GM23338 (cell line): ENCODE data around the gene SPIRE1. TPM values are rescaled to one million over a fixed set of nuclear protein-coding genes. Genes with fewer than 3 reads are reported as not detected.

Experiments used
- ATAC-seq: fragments of 200-7000 bp; cut with Tn5 transposase; 3 replicates; pipeline ENCODE4 v1.9.1; 2020
- DNase-seq: peaks from one replicate; pipeline ENCODE4 v3.0.0-alpha.2; 2015; ENCODE audit warnings: low spot score
- H2AFZ ChIP-seq: fragments of 200-600 bp; sonication (generic); 2 replicates; pipeline ENCODE4 v1.8.0; 2016; ENCODE audit warnings: antibody characterized with exemption, mild to moderate bottlenecking, moderate library complexity
- H3F3A ChIP-seq: fragments of 200-600 bp; sonication (generic); replicated peaks from 2 replicates; pipeline ENCODE4 v1.8.0; 2017; ENCODE audit warnings: antibody characterized with exemption, mixed run types, low read depth
- H3K27ac ChIP-seq: fragments of 200-600 bp; sonication (generic); 2 replicates; pipeline ENCODE4 v1.6.1; 2016; ENCODE audit warnings: low read depth
- H3K27me3 ChIP-seq: fragments of 200-600 bp; sonication (generic); 2 replicates; pipeline ENCODE4 v1.8.0; 2016; ENCODE audit warnings: mild to moderate bottlenecking, mixed run types, moderate library complexity; ENCODE audit not compliant: insufficient read depth
- H3K36me3 ChIP-seq: fragments of 200-600 bp; sonication (generic); 2 replicates; pipeline ENCODE4 v1.8.0; 2016; ENCODE audit warnings: mild to moderate bottlenecking; ENCODE audit not compliant: insufficient read depth
- H3K4me1 ChIP-seq: fragments of 200-600 bp; sonication (generic); 2 replicates; pipeline ENCODE4 v1.8.0; 2016; ENCODE audit warnings: mild to moderate bottlenecking, moderate library complexity; ENCODE audit not compliant: insufficient read depth
- H3K4me2 ChIP-seq: fragments of 200-600 bp; sonication (generic); 2 replicates; pipeline ENCODE4 v1.7.1; 2017; ENCODE audit warnings: mixed run types
- H3K4me3 ChIP-seq: fragments of 200-600 bp; sonication (generic); 2 replicates; pipeline ENCODE4 v1.6.1; 2016; ENCODE audit warnings: mixed run types
- H3K79me2 ChIP-seq: fragments of 200-600 bp; sonication (generic); replicated peaks from 2 replicates; pipeline ENCODE4 v1.8.0; 2017; ENCODE audit warnings: mild to moderate bottlenecking; ENCODE audit not compliant: insufficient read depth
- H3K9me2 ChIP-seq: fragments of 200-600 bp; sonication (generic); 2 replicates; pipeline ENCODE4 v1.8.0; 2017; ENCODE audit not compliant: insufficient read depth
- H4K20me1 ChIP-seq: fragments of 200-600 bp; sonication (generic); replicated peaks from 2 replicates; pipeline ENCODE4 v1.8.0; 2017; ENCODE audit warnings: mild to moderate bottlenecking; ENCODE audit not compliant: insufficient read depth
- H3K27ac Mint-ChIP-seq: 2 replicates; pipeline ENCODE4 v1.8.0; 2020; ENCODE audit warnings: inconsistent platforms, mild to moderate bottlenecking, moderate library complexity, mixed read lengths
- H3K27me3 Mint-ChIP-seq: 3 replicates; pipeline ENCODE4 v1.8.0; 2022; ENCODE audit warnings: low read depth, mild to moderate bottlenecking, moderate library complexity, mixed read lengths, inconsistent platforms; ENCODE audit not compliant: insufficient read depth, poor library complexity
- H3K36me3 Mint-ChIP-seq: 3 replicates; pipeline ENCODE4 v1.8.0; 2021; ENCODE audit warnings: low read depth, mild to moderate bottlenecking, inconsistent platforms, moderate library complexity, mixed read lengths
- H3K4me1 Mint-ChIP-seq: 3 replicates; pipeline ENCODE4 v1.8.0; 2020; ENCODE audit warnings: mild to moderate bottlenecking, inconsistent platforms, mixed read lengths
- H3K4me3 Mint-ChIP-seq: 3 replicates; pipeline ENCODE4 v1.8.0; 2021; ENCODE audit warnings: moderate library complexity, mild to moderate bottlenecking, inconsistent platforms, mixed read lengths
- H3K9me3 Mint-ChIP-seq: 3 replicates; pipeline ENCODE4 v1.8.0; 2020; ENCODE audit warnings: moderate library complexity, mild to moderate bottlenecking, inconsistent platforms, mixed read lengths
- CTCF ChIP-seq, 2 experiments: fragments of 200-600 bp in 1 of 2; sonication (generic) in 1 of 2; conservative IDR thresholded peaks; 2 replicates each; pipeline versions ENCODE4 v1.5.1 to v1.6.1; 2016 to 2017; ENCODE audit warnings: antibody characterized with exemption in 2 of 2, low read depth in 2 of 2, mild to moderate bottlenecking in 2 of 2, moderate library complexity in 1 of 2
- ETS1 ChIP-seq: IDR thresholded peaks from 2 replicates; pipeline ENCODE4 v1.6.1; 2016; ENCODE audit warnings: antibody characterized with exemption
- EZH2 ChIP-seq: fragments of 200-600 bp; sonication (generic); IDR thresholded peaks from one replicate; pipeline ENCODE4 v1.8.0; 2017; ENCODE audit warnings: antibody characterized with exemption, mild to moderate bottlenecking, low read depth; ENCODE audit not compliant: unreplicated experiment
- EZH2phosphoT487 ChIP-seq: fragments of 200-600 bp; sonication (generic); IDR thresholded peaks from one replicate; pipeline ENCODE4 v1.8.1; 2018; ENCODE audit warnings: antibody characterized with exemption; ENCODE audit not compliant: unreplicated experiment
- NANOG ChIP-seq: IDR thresholded peaks from 2 replicates; pipeline ENCODE4 v1.6.1; 2016; ENCODE audit warnings: antibody characterized with exemption, borderline replicate concordance
- STAT1 ChIP-seq: IDR thresholded peaks from one replicate; pipeline ENCODE4 v1.6.1; 2016; ENCODE audit warnings: antibody characterized with exemption; ENCODE audit not compliant: unreplicated experiment
- ZNF114 ChIP-seq: fragments of 250-450 bp; sonication (Bioruptor Pico); IDR thresholded peaks from 2 replicates; pipeline ENCODE4 v1.5.0; 2020; ENCODE audit warnings: mild to moderate bottlenecking, moderate library complexity
- polyA plus RNA-seq: library from polyadenylated mRNA; unstranded; fragments of >200 nt; fragmentation: Nextera tagmentation; extraction: Ambion mirVana; gene quantifications from 2 replicates; pipeline ENCODE4 v1.2.1, GENCODE V29; 2016
- total RNA-seq: library from RNA; depleted of rRNA; stranded (reverse); fragments of >200 nt; shearing (Covaris generic); gene quantifications from 2 replicates; pipeline ENCODE4 v1.2.3, GENCODE V29; 2014

The SPIRE1 gene
- total and polyA plus RNA-seq, 2 experiments from 2014 or later: 2.9 to 15.5 TPM

- Histone ChIP-seq H3K27me3 (peaks cover 34% of the 10 kb centered on the region), H2AFZ (no peak overlapping the region), H3K79me2 (peaks cover 18% of the 10 kb centered on the region), H3K27ac (no peak overlapping the region), H3K4me3 (no peak overlapping the region), H3K4me1 (peaks cover 15% of the 10 kb centered on the region), H4K20me1 (no peaks in the 10 kb centered on the region), H3K4me2 (no peak overlapping the region), H3K36me3 (no peaks in the 10 kb centered on the region), H3F3A (0 out of 2 replicates have a peak, but pooled peaks cover 10% of the 10 kb centered on the region), H3K9me2 (no peaks in the 10 kb centered on the region)
- H3K4me1 Mint-ChIP-seq: peaks cover 13% of the 10 kb centered on the region
- no peak overlapping the region for H3K27ac Mint-ChIP-seq
- peaks cover 3% of the 10 kb centered on the region; the same call in 1 of the 3 replicates for H3K36me3 Mint-ChIP-seq
- ATAC-seq (no peak), DNase-seq (no peak)
- peaks cover 34% of the 10 kb centered on the region for H3K27me3 Mint-ChIP-seq
- no peaks in the 10 kb centered on the region for H3K9me3 Mint-ChIP-seq
- H3K4me3 Mint-ChIP-seq: no peak overlapping the region
- TF ChIP-seq STAT1 (no peak), EZH2phosphoT487 (no peak)
Observed at GRCh38 chr18:12409469-12409868, 248.4 kb downstream of the SPIRE1 start.

- TF ChIP-seq ZNF114 (CRISPR knock-in tag) (no peak), NANOG (no peak), STAT1 (no peak), CTCF (conservative IDR thresholded peaks at IDR 0.05; ENCODE audit: low read depth in 2 of 2) (no peak), EZH2 (no peak), ETS1 (no peak)
- Histone ChIP-seq H3K9me2 (no peaks in the 10 kb centered on the region), H3K4me2 (peak overlapping the region; percentile 91), H2AFZ (peak overlapping the region; percentile 94), H4K20me1 (no peaks in the 10 kb centered on the region), H3K27me3 (peaks cover 34% of the 10 kb centered on the region), H3K4me3 (peak overlapping the region; percentile 72), H3K27ac (no peak overlapping the region), H3K4me1 (peaks cover 15% of the 10 kb centered on the region), H3F3A (0 out of 2 replicates have a peak, but pooled peaks cover 10% of the 10 kb centered on the region), H3K36me3 (no peaks in the 10 kb centered on the region), H3K79me2 (peaks cover 18% of the 10 kb centered on the region)
- DNase-seq (no peak), ATAC-seq (no peak)
- peaks cover 3% of the 10 kb centered on the region; the same call in 1 of the 3 replicates for H3K36me3 Mint-ChIP-seq
- H3K27me3 Mint-ChIP-seq: peaks cover 36% of the 10 kb centered on the region
- no peaks in the 10 kb centered on the region for H3K9me3 Mint-ChIP-seq
- H3K4me3 Mint-ChIP-seq: peak overlapping the region; percentile 87
- no peak overlapping the region; the same call in 1 of the 2 replicates for H3K27ac Mint-ChIP-seq
- H3K4me1 Mint-ChIP-seq: peaks cover 13% of the 10 kb centered on the region
Observed at GRCh38 chr18:12408247-12408869, 249.5 kb downstream of the SPIRE1 start.
